GM23338 (cell line): ENCODE measurements around the gene EPS8L1. TPM values are rescaled to one million over a fixed set of nuclear protein-coding genes. Genes with fewer than 3 reads are reported as not detected.

Experiments
- ATAC-seq: fragments of 200-7000 bp; cut with Tn5 transposase; 3 replicates; pipeline ENCODE4 v1.9.1; 2020
- DNase-seq: peaks from one replicate; pipeline ENCODE4 v3.0.0-alpha.2; 2015; ENCODE audit warnings: low spot score
- H2AFZ ChIP-seq: fragments of 200-600 bp; sonication (generic); 2 replicates; pipeline ENCODE4 v1.8.0; 2016; ENCODE audit warnings: antibody characterized with exemption, mild to moderate bottlenecking, moderate library complexity
- H3F3A ChIP-seq: fragments of 200-600 bp; sonication (generic); replicated peaks from 2 replicates; pipeline ENCODE4 v1.8.0; 2017; ENCODE audit warnings: antibody characterized with exemption, mixed run types, low read depth
- H3K27ac ChIP-seq: fragments of 200-600 bp; sonication (generic); 2 replicates; pipeline ENCODE4 v1.6.1; 2016; ENCODE audit warnings: low read depth
- H3K27me3 ChIP-seq: fragments of 200-600 bp; sonication (generic); 2 replicates; pipeline ENCODE4 v1.8.0; 2016; ENCODE audit warnings: mild to moderate bottlenecking, mixed run types, moderate library complexity; ENCODE audit not compliant: insufficient read depth
- H3K36me3 ChIP-seq: fragments of 200-600 bp; sonication (generic); 2 replicates; pipeline ENCODE4 v1.8.0; 2016; ENCODE audit warnings: mild to moderate bottlenecking; ENCODE audit not compliant: insufficient read depth
- H3K4me1 ChIP-seq: fragments of 200-600 bp; sonication (generic); 2 replicates; pipeline ENCODE4 v1.8.0; 2016; ENCODE audit warnings: mild to moderate bottlenecking, moderate library complexity; ENCODE audit not compliant: insufficient read depth
- H3K4me2 ChIP-seq: fragments of 200-600 bp; sonication (generic); 2 replicates; pipeline ENCODE4 v1.7.1; 2017; ENCODE audit warnings: mixed run types
- H3K4me3 ChIP-seq: fragments of 200-600 bp; sonication (generic); 2 replicates; pipeline ENCODE4 v1.6.1; 2016; ENCODE audit warnings: mixed run types
- H3K79me2 ChIP-seq: fragments of 200-600 bp; sonication (generic); replicated peaks from 2 replicates; pipeline ENCODE4 v1.8.0; 2017; ENCODE audit warnings: mild to moderate bottlenecking; ENCODE audit not compliant: insufficient read depth
- H3K9me2 ChIP-seq: fragments of 200-600 bp; sonication (generic); 2 replicates; pipeline ENCODE4 v1.8.0; 2017; ENCODE audit not compliant: insufficient read depth
- H4K20me1 ChIP-seq: fragments of 200-600 bp; sonication (generic); replicated peaks from 2 replicates; pipeline ENCODE4 v1.8.0; 2017; ENCODE audit warnings: mild to moderate bottlenecking; ENCODE audit not compliant: insufficient read depth
- H3K27ac Mint-ChIP-seq: 2 replicates; pipeline ENCODE4 v1.8.0; 2020; ENCODE audit warnings: inconsistent platforms, mild to moderate bottlenecking, moderate library complexity, mixed read lengths
- H3K27me3 Mint-ChIP-seq: 3 replicates; pipeline ENCODE4 v1.8.0; 2022; ENCODE audit warnings: low read depth, mild to moderate bottlenecking, moderate library complexity, mixed read lengths, inconsistent platforms; ENCODE audit not compliant: insufficient read depth, poor library complexity
- H3K36me3 Mint-ChIP-seq: 3 replicates; pipeline ENCODE4 v1.8.0; 2021; ENCODE audit warnings: low read depth, mild to moderate bottlenecking, inconsistent platforms, moderate library complexity, mixed read lengths
- H3K4me1 Mint-ChIP-seq: 3 replicates; pipeline ENCODE4 v1.8.0; 2020; ENCODE audit warnings: mild to moderate bottlenecking, inconsistent platforms, mixed read lengths
- H3K4me3 Mint-ChIP-seq: 3 replicates; pipeline ENCODE4 v1.8.0; 2021; ENCODE audit warnings: moderate library complexity, mild to moderate bottlenecking, inconsistent platforms, mixed read lengths
- H3K9me3 Mint-ChIP-seq: 3 replicates; pipeline ENCODE4 v1.8.0; 2020; ENCODE audit warnings: moderate library complexity, mild to moderate bottlenecking, inconsistent platforms, mixed read lengths
- CREB1 ChIP-seq: fragments of 250-450 bp; sonication (Bioruptor Pico); IDR thresholded peaks from 2 replicates; pipeline ENCODE4 v1.5.0; 2020; ENCODE audit warnings: low read depth, mild to moderate bottlenecking, moderate library complexity
- EZH2 ChIP-seq: fragments of 200-600 bp; sonication (generic); IDR thresholded peaks from one replicate; pipeline ENCODE4 v1.8.0; 2017; ENCODE audit warnings: antibody characterized with exemption, mild to moderate bottlenecking, low read depth; ENCODE audit not compliant: unreplicated experiment
- JUNB ChIP-seq: IDR thresholded peaks from one replicate; pipeline ENCODE4 v1.6.1; 2016; ENCODE audit warnings: antibody characterized with exemption; ENCODE audit not compliant: unreplicated experiment
- NANOG ChIP-seq: IDR thresholded peaks from 2 replicates; pipeline ENCODE4 v1.6.1; 2016; ENCODE audit warnings: antibody characterized with exemption, borderline replicate concordance
- POLR2AphosphoS5 ChIP-seq: IDR thresholded peaks from 2 replicates; pipeline ENCODE4 v1.6.1; 2016; ENCODE audit warnings: antibody characterized with exemption, low read depth
- STAT1 ChIP-seq: IDR thresholded peaks from one replicate; pipeline ENCODE4 v1.6.1; 2016; ENCODE audit warnings: antibody characterized with exemption; ENCODE audit not compliant: unreplicated experiment
- ZNF331 ChIP-seq: fragments of 250-450 bp; sonication (Bioruptor Pico); IDR thresholded peaks from 2 replicates; pipeline ENCODE4 v1.5.0; 2020; ENCODE audit warnings: low read depth, mild to moderate bottlenecking, moderate library complexity
- polyA plus RNA-seq: library from polyadenylated mRNA; unstranded; fragments of >200 nt; fragmentation: Nextera tagmentation; extraction: Ambion mirVana; gene quantifications from 2 replicates; pipeline ENCODE4 v1.2.1, GENCODE V29; 2016
- total RNA-seq: library from RNA; depleted of rRNA; stranded (reverse); fragments of >200 nt; shearing (Covaris generic); gene quantifications from 2 replicates; pipeline ENCODE4 v1.2.3, GENCODE V29; 2014
- TF ChIP-seq, protein P1 (sequence below), 2 experiments: fragments of 200-600 bp in 1 of 2; sonication (generic) in 1 of 2; conservative IDR thresholded peaks; 2 replicates each; pipeline versions ENCODE4 v1.5.1 to v1.6.1; 2016 to 2017; ENCODE audit warnings: antibody characterized with exemption in 2 of 2, low read depth in 2 of 2, mild to moderate bottlenecking in 2 of 2, moderate library complexity in 1 of 2
- TF ChIP-seq, protein P2 (sequence below): IDR thresholded peaks from one replicate; pipeline ENCODE4 v1.6.1; 2018; ENCODE audit warnings: antibody characterized with exemption; ENCODE audit not compliant: unreplicated experiment
- TF ChIP-seq, protein P3 (sequence below): IDR thresholded peaks from 2 replicates; pipeline ENCODE4 v1.6.1; 2016; ENCODE audit warnings: antibody characterized with exemption

Gene EPS8L1
- total and polyA plus RNA-seq, 2 experiments from 2014 or later = 47.5 to 51.2 TPM

- TF ChIP-seq, protein P1, sequence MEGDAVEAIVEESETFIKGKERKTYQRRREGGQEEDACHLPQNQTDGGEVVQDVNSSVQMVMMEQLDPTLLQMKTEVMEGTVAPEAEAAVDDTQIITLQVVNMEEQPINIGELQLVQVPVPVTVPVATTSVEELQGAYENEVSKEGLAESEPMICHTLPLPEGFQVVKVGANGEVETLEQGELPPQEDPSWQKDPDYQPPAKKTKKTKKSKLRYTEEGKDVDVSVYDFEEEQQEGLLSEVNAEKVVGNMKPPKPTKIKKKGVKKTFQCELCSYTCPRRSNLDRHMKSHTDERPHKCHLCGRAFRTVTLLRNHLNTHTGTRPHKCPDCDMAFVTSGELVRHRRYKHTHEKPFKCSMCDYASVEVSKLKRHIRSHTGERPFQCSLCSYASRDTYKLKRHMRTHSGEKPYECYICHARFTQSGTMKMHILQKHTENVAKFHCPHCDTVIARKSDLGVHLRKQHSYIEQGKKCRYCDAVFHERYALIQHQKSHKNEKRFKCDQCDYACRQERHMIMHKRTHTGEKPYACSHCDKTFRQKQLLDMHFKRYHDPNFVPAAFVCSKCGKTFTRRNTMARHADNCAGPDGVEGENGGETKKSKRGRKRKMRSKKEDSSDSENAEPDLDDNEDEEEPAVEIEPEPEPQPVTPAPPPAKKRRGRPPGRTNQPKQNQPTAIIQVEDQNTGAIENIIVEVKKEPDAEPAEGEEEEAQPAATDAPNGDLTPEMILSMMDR (conservative IDR thresholded peaks at IDR 0.05; ENCODE audit: low read depth in 2 of 2) = no peak
- TF ChIP-seq JUNB (no peak), CREB1 (CRISPR knock-in tag) (no peak), STAT1 (no peak)
- TF ChIP-seq, protein P2, sequence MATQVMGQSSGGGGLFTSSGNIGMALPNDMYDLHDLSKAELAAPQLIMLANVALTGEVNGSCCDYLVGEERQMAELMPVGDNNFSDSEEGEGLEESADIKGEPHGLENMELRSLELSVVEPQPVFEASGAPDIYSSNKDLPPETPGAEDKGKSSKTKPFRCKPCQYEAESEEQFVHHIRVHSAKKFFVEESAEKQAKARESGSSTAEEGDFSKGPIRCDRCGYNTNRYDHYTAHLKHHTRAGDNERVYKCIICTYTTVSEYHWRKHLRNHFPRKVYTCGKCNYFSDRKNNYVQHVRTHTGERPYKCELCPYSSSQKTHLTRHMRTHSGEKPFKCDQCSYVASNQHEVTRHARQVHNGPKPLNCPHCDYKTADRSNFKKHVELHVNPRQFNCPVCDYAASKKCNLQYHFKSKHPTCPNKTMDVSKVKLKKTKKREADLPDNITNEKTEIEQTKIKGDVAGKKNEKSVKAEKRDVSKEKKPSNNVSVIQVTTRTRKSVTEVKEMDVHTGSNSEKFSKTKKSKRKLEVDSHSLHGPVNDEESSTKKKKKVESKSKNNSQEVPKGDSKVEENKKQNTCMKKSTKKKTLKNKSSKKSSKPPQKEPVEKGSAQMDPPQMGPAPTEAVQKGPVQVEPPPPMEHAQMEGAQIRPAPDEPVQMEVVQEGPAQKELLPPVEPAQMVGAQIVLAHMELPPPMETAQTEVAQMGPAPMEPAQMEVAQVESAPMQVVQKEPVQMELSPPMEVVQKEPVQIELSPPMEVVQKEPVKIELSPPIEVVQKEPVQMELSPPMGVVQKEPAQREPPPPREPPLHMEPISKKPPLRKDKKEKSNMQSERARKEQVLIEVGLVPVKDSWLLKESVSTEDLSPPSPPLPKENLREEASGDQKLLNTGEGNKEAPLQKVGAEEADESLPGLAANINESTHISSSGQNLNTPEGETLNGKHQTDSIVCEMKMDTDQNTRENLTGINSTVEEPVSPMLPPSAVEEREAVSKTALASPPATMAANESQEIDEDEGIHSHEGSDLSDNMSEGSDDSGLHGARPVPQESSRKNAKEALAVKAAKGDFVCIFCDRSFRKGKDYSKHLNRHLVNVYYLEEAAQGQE = no peak
- TF ChIP-seq, protein P3, sequence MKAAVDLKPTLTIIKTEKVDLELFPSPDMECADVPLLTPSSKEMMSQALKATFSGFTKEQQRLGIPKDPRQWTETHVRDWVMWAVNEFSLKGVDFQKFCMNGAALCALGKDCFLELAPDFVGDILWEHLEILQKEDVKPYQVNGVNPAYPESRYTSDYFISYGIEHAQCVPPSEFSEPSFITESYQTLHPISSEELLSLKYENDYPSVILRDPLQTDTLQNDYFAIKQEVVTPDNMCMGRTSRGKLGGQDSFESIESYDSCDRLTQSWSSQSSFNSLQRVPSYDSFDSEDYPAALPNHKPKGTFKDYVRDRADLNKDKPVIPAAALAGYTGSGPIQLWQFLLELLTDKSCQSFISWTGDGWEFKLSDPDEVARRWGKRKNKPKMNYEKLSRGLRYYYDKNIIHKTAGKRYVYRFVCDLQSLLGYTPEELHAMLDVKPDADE = no peak
Observed at GRCh38 chr19:55034751-55035150, 40.9 kb upstream of the EPS8L1 start (continued).

GRCh38 chr19:55036058-55036457 is 39.6 kb upstream of the EPS8L1 start:
- no peaks in the 10 kb centered on the region for H3K36me3 ChIP-seq
- H3K79me2 ChIP-seq = peaks cover 39% of the 10 kb centered on the region
- H3K4me3 Mint-ChIP-seq = no peak overlapping the region
- no peak for DNase-seq
- no peak for ATAC-seq
- no peaks in the 10 kb centered on the region for H3K4me1 ChIP-seq
- no peak overlapping the region for H2AFZ ChIP-seq
- H3K36me3 Mint-ChIP-seq = peaks cover 5% of the 10 kb centered on the region; the same call in 1 of the 3 replicates
- peaks cover 26% of the 10 kb centered on the region for H4K20me1 ChIP-seq
- no peaks in the 10 kb centered on the region for H3K27me3 ChIP-seq
- peaks cover 12% of the 10 kb centered on the region for H3K27me3 Mint-ChIP-seq
- peaks cover 5% of the 10 kb centered on the region; the same call in 1 of the 2 replicates for H3F3A ChIP-seq
- no peak overlapping the region for H3K4me2 ChIP-seq
- H3K27ac Mint-ChIP-seq = no peak overlapping the region
- H3K9me2 ChIP-seq = no peaks in the 10 kb centered on the region
- H3K9me3 Mint-ChIP-seq = peaks cover 2% of the 10 kb centered on the region; the same call in 1 of the 3 replicates
- no peak overlapping the region for H3K4me3 ChIP-seq
- no peak overlapping the region for H3K27ac ChIP-seq
- no peaks in the 10 kb centered on the region for H3K4me1 Mint-ChIP-seq
- TF ChIP-seq STAT1 (no peak), JUNB (no peak), NANOG (no peak), ZNF331 (no peak), POLR2AphosphoS5 (no peak), CREB1 (CRISPR knock-in tag) (no peak), EZH2 (no peak)
- TF ChIP-seq, protein P2 = no peak
- TF ChIP-seq, protein P1 (conservative IDR thresholded peaks at IDR 0.05; ENCODE audit: low read depth in 2 of 2) = no peak
